Calu3 (cell line): ENCODE data around the gene MACROD2. TPM values are rescaled to one million over a fixed set of nuclear protein-coding genes. Genes with fewer than 3 reads are reported as not detected.

ENCODE experiments used
- BruUV-seq: library from RNA; stranded (reverse); fragments of 400-500 nt; replicated peaks from 2 replicates; lab custom pipeline; 2021; lab: Mats Ljungman, UMichigan
- CTCF ChIA-PET: fragments of 300-600 bp; sonication (Branson Sonifier 250); formaldehyde crosslinking; loops from one replicate; lab custom pipeline; 2022; ENCODE audit warnings: antibody characterized with exemption; lab: Charles Lee
- DNase-seq: peaks from one replicate; pipeline ENCODE4 v3.0.0; 2022
- H3K27ac Mint-ChIP-seq: one replicate; pipeline ENCODE4 v1.8.0; 2022; ENCODE audit warnings: mixed read lengths; ENCODE audit not compliant: unreplicated experiment
- H3K27me3 Mint-ChIP-seq: one replicate; pipeline ENCODE4 v1.8.0; 2022; ENCODE audit warnings: mixed read lengths; ENCODE audit not compliant: unreplicated experiment
- H3K36me3 Mint-ChIP-seq: one replicate; pipeline ENCODE4 v1.8.0; 2022; ENCODE audit warnings: mild to moderate bottlenecking, moderate library complexity, mixed read lengths; ENCODE audit not compliant: insufficient read depth, unreplicated experiment
- H3K4me1 Mint-ChIP-seq: one replicate; pipeline ENCODE4 v1.8.0; 2022; ENCODE audit warnings: mild to moderate bottlenecking, low read depth, mixed read lengths; ENCODE audit not compliant: unreplicated experiment
- H3K4me3 Mint-ChIP-seq: one replicate; pipeline ENCODE4 v1.8.0; 2022; ENCODE audit warnings: mild to moderate bottlenecking, low read depth, moderate library complexity, mixed read lengths; ENCODE audit not compliant: unreplicated experiment
- H3K9me3 Mint-ChIP-seq: one replicate; pipeline ENCODE4 v1.8.0; 2022; ENCODE audit warnings: low read depth, mixed read lengths; ENCODE audit not compliant: unreplicated experiment
- CTCF ChIP-seq: fragments of 200-600 bp; IDR thresholded peaks from one replicate; pipeline ENCODE4 v1.8.0; 2022; ENCODE audit warnings: antibody characterized with exemption; ENCODE audit not compliant: unreplicated experiment
- intact Hi-C: fragments of 100-400 bp; cut with micrococcal nuclease; formaldehyde crosslinking; loops from one replicate; pipeline ENCODE4 v1.10.0; 2022; ENCODE audit not compliant: unreplicated experiment
- total RNA-seq: library from RNA; stranded (reverse); gene quantifications from 2 replicates; pipeline ENCODE4 v1.2.3, GENCODE V29; 2022

MACROD2 gene
- total RNA-seq, 1 experiment from 2014 or later = 29.4 TPM

DNA sequence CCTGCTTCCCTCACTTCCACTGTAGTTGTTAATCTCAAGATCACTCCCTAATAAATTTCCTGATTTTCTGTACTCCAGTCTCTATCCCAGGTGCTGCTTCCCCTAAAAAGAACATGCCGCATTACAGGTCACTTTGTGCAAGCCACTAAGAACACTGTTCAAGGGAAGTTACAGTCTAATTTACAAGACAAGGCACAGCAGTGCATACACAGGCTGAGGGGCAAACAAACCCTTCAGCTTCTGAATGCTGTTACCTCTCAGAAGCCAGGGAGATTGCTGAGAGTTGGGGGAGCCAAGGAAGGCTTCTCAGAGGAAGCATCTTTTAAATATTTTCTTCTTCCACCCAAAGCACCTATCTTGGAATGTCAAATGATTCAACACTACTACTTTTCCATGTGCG is 787.4 kb downstream of the MACROD2 start:
- no TSS peak for BruUV-seq

GRCh38 chr20:14783766-14784165 is 788.5 kb downstream of the MACROD2 start:
- H3K36me3 Mint-ChIP-seq = no peaks in the 10 kb centered on the region
- no peaks in the 10 kb centered on the region for H3K9me3 Mint-ChIP-seq
- TF ChIP-seq CTCF = no peak
- no peaks in the 10 kb centered on the region for H3K4me1 Mint-ChIP-seq
- DNase-seq = no peak
- BruUV-seq = no TSS peak
- intact Hi-C loops = no loop called here
- no peak overlapping the region for H3K4me3 Mint-ChIP-seq
- no peaks in the 10 kb centered on the region for H3K27me3 Mint-ChIP-seq
- no peak overlapping the region for H3K27ac Mint-ChIP-seq
- CTCF ChIA-PET = no interaction called here

More for the DNA sequence above, 787.4 kb downstream of the MACROD2 start:
- no peaks in the 10 kb centered on the region for H3K9me3 Mint-ChIP-seq
- H3K27me3 Mint-ChIP-seq = no peaks in the 10 kb centered on the region
- H3K27ac Mint-ChIP-seq = no peak overlapping the region
- H3K4me3 Mint-ChIP-seq = no peak overlapping the region
- no peaks in the 10 kb centered on the region for H3K36me3 Mint-ChIP-seq
- intact Hi-C loops = no loop called here
- DNase-seq = no peak
- TF ChIP-seq CTCF = no peak
- CTCF ChIA-PET = no interaction called here
- no peaks in the 10 kb centered on the region for H3K4me1 Mint-ChIP-seq

DNA sequence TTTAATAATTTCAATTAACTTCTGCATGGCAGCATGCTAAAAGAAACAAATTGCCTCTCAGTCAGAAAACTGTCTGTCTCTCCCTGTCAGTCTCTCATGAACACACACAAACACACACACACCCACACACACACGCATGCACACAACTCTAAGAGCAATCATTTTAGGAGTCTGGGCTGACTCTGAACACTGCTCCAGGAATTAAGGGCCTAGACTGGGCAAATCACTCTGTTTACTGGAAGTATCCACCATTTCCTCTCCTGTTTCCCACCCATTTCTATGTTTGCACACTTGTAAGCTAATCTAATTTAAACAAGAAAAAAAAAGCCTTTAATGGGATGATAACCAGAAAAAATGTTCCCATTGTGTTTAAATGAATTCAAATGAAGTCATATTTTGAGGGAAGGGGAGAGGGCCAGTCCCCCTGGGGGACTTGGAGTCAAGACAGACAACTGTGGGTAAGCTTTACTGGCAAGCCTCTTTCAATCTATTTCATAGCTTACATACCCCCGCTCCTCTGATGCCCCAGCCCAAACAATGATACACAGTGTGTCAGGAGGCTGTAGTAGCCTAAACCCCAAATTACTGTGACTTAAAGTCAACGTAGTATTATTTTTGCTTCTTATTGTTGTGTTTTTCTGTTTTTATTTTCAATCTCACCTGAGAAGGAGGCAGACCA is 789.9 kb downstream of the MACROD2 start:
- no peaks in the 10 kb centered on the region for H3K27me3 Mint-ChIP-seq
- H3K4me1 Mint-ChIP-seq = no peaks in the 10 kb centered on the region
- no peaks in the 10 kb centered on the region for H3K9me3 Mint-ChIP-seq
- H3K36me3 Mint-ChIP-seq = no peaks in the 10 kb centered on the region
- BruUV-seq = no TSS peak
- no peak overlapping the region for H3K27ac Mint-ChIP-seq
- CTCF ChIA-PET = no interaction called here
- DNase-seq = no peak
- H3K4me3 Mint-ChIP-seq = no peak overlapping the region
- no peak for TF ChIP-seq CTCF
- intact Hi-C loops = no loop called here

GRCh38 chr20:14790190-14790589 is 794.9 kb downstream of the MACROD2 start:
- TF ChIP-seq CTCF = no peak
- H3K36me3 Mint-ChIP-seq = no peaks in the 10 kb centered on the region
- H3K4me1 Mint-ChIP-seq = no peaks in the 10 kb centered on the region
- no peaks in the 10 kb centered on the region for H3K27me3 Mint-ChIP-seq
- no TSS peak for BruUV-seq
- CTCF ChIA-PET = no interaction called here
- H3K9me3 Mint-ChIP-seq = no peaks in the 10 kb centered on the region
- H3K4me3 Mint-ChIP-seq = no peak overlapping the region
- intact Hi-C loops = no loop called here
- H3K27ac Mint-ChIP-seq = no peak overlapping the region
- no peak for DNase-seq
